ENCODE data around the gene NGLY1.
A peak's percentile ranks its signal among the peaks of the same experiment; 100 is the strongest.

The NGLY1 gene

GRCh38 chr3:25751725-25752124, 31.5 kb downstream of the NGLY1 start:
- H3K9me3 Mint-ChIP-seq, result no peaks in the 10 kb centered on the region
- H3K27ac Mint-ChIP-seq, result no peak overlapping the region
- peaks cover 57 to 77% of the 10 kb centered on the region in 2 donors for H3K36me3 Mint-ChIP-seq

GRCh38 chr3:25751048-25751447, 32.2 kb downstream of the NGLY1 start:
- ATAC-seq (replicated peaks), result no peak
- DNase-seq, result no peak
- Mint-ChIP-seq H3K27me3 (no peaks in the 10 kb centered on the region), H3K9me3 (no peaks in the 10 kb centered on the region), H3K27ac (no peak overlapping the region), H3K36me3 (peaks cover 56 to 77% of the 10 kb centered on the region in 2 donors), H3K4me3 (no peak overlapping the region), H3K4me1 (peaks cover 8 to 18% of the 10 kb centered on the region in 2 donors)

More at GRCh38 chr3:25751725-25752124, 31.5 kb downstream of the NGLY1 start:
- ATAC-seq (replicated peaks) (no peak), DNase-seq (no peak)
- Mint-ChIP-seq H3K27me3 (no peaks in the 10 kb centered on the region), H3K4me1 (peaks cover 10 to 18% of the 10 kb centered on the region in 2 donors), H3K4me3 (no peak overlapping the region)

GRCh38 chr3:25749031-25749581, 34.1 kb downstream of the NGLY1 start:
- Mint-ChIP-seq H3K9me3 (peaks cover 3 to 8% of the 10 kb centered on the region in 2 donors), H3K27ac (no peak overlapping the region), H3K4me3 (no peak overlapping the region), H3K27me3 (no peaks in the 10 kb centered on the region), H3K36me3 (peaks cover 61 to 81% of the 10 kb centered on the region in 2 donors), H3K4me1 (peaks cover 4 to 18% of the 10 kb centered on the region in 2 donors)
- ATAC-seq (replicated peaks) (no peak), DNase-seq (no peak)

GRCh38 chr3:25748189-25748588, 35.1 kb downstream of the NGLY1 start:
- Mint-ChIP-seq H3K4me3 (no peak overlapping the region), H3K27me3 (no peaks in the 10 kb centered on the region), H3K9me3 (peaks cover 3 to 8% of the 10 kb centered on the region in 2 donors), H3K4me1 (peaks cover 7 to 21% of the 10 kb centered on the region in 2 donors), H3K27ac (no peak overlapping the region), H3K36me3 (peaks cover 63 to 80% of the 10 kb centered on the region in 2 donors)
- no peak for DNase-seq
- ATAC-seq (replicated peaks), result no peak

- Mint-ChIP-seq H3K36me3 (peaks cover 60 to 76% of the 10 kb centered on the region in 2 donors), H3K27me3 (no peaks in the 10 kb centered on the region), H3K9me3 (peaks cover 3 to 8% of the 10 kb centered on the region in 2 donors), H3K27ac (no peak overlapping the region), H3K4me1 (peaks cover 8 to 23% of the 10 kb centered on the region in 2 donors), H3K4me3 (no peak overlapping the region)
- DNase-seq, result no peak
- ATAC-seq (replicated peaks), result no peak
These were observed 36.2 kb downstream of the NGLY1 start for GRCh38 chr3:25747033-25747432.

- H3K9me3 Mint-ChIP-seq, result peaks cover 3 to 8% of the 10 kb centered on the region in 2 donors
- no peak overlapping the region for H3K27ac Mint-ChIP-seq
- peaks cover 42 to 63% of the 10 kb centered on the region in 2 donors for H3K36me3 Mint-ChIP-seq
- peaks cover 8 to 18% of the 10 kb centered on the region in 2 donors for H3K4me1 Mint-ChIP-seq
- no peaks in the 10 kb centered on the region for H3K27me3 Mint-ChIP-seq
- ATAC-seq (replicated peaks) (no peak), DNase-seq (no peak)
- H3K4me3 Mint-ChIP-seq, result no peak overlapping the region
These were observed 38.8 kb downstream of the NGLY1 start for GRCh38 chr3:25744470-25744869.

- ATAC-seq (replicated peaks) (no peak), DNase-seq (no peak)
- Mint-ChIP-seq H3K4me3 (no peak overlapping the region), H3K4me1 (peaks cover 0 to 4% of the 10 kb centered on the region in 2 donors), H3K9me3 (no peaks in the 10 kb centered on the region), H3K27ac (no peak overlapping the region), H3K36me3 (peaks cover 25 to 40% of the 10 kb centered on the region in 2 donors), H3K27me3 (no peaks in the 10 kb centered on the region)
These were observed 55.1 kb downstream of the NGLY1 start for GRCh38 chr3:25728101-25728500.

- no peak for ATAC-seq (replicated peaks)
- Mint-ChIP-seq H3K9me3 (no peaks in the 10 kb centered on the region), H3K27me3 (no peaks in the 10 kb centered on the region), H3K27ac (peak overlapping the region; percentile 60), H3K4me1 (peaks cover 0 to 4% of the 10 kb centered on the region in 2 donors), H3K36me3 (peaks cover 26 to 39% of the 10 kb centered on the region in 2 donors), H3K4me3 (no peak overlapping the region)
- DNase-seq, result no peak
These were observed 55.9 kb downstream of the NGLY1 start for GRCh38 chr3:25727316-25727715.

GRCh38 chr3:25725810-25726209, 57.4 kb downstream of the NGLY1 start:
- Mint-ChIP-seq H3K27ac (no peak overlapping the region), H3K36me3 (peaks cover 28 to 47% of the 10 kb centered on the region in 2 donors), H3K9me3 (no peaks in the 10 kb centered on the region), H3K4me3 (no peak overlapping the region), H3K27me3 (no peaks in the 10 kb centered on the region), H3K4me1 (peaks cover 0 to 4% of the 10 kb centered on the region in 2 donors)
- ATAC-seq (replicated peaks) (no peak), DNase-seq (no peak)

GRCh38 chr3:25724948-25725645, 58.1 kb downstream of the NGLY1 start:
- no peaks in the 10 kb centered on the region for H3K9me3 Mint-ChIP-seq
- H3K4me1 Mint-ChIP-seq, result peaks cover 0 to 4% of the 10 kb centered on the region in 2 donors
- peaks cover 28 to 50% of the 10 kb centered on the region in 2 donors for H3K36me3 Mint-ChIP-seq
- H3K27me3 Mint-ChIP-seq, result no peaks in the 10 kb centered on the region
- no peak overlapping the region for H3K4me3 Mint-ChIP-seq
- no peak for ATAC-seq (replicated peaks)
- no peak overlapping the region for H3K27ac Mint-ChIP-seq
- DNase-seq, result no peak

- no peak overlapping the region for H3K27ac Mint-ChIP-seq
- no peaks in the 10 kb centered on the region for H3K4me1 Mint-ChIP-seq
- DNase-seq (no peak), ATAC-seq (replicated peaks) (no peak)
- peaks cover 22 to 44% of the 10 kb centered on the region in 2 donors for H3K36me3 Mint-ChIP-seq
- no peak overlapping the region for H3K4me3 Mint-ChIP-seq
- no peaks in the 10 kb centered on the region for H3K27me3 Mint-ChIP-seq
- H3K9me3 Mint-ChIP-seq, result no peaks in the 10 kb centered on the region
These were observed 59.4 kb downstream of the NGLY1 start for GRCh38 chr3:25723802-25724201.

- no peak for ATAC-seq (replicated peaks)
- Mint-ChIP-seq H3K4me1 (peaks cover 0 to 5% of the 10 kb centered on the region in 2 donors), H3K4me3 (no peak overlapping the region), H3K27me3 (no peaks in the 10 kb centered on the region), H3K27ac (no peak overlapping the region), H3K36me3 (peaks cover 21 to 30% of the 10 kb centered on the region in 2 donors), H3K9me3 (peaks cover 0 to 8% of the 10 kb centered on the region in 2 donors)
- DNase-seq, result no peak
These were observed 63.9 kb downstream of the NGLY1 start for GRCh38 chr3:25719321-25719720.

GRCh38 chr3:25713341-25713985, 69.8 kb downstream of the NGLY1 start:
- Mint-ChIP-seq H3K27me3 (no peaks in the 10 kb centered on the region), H3K27ac (no peak overlapping the region), H3K4me3 (no peak overlapping the region), H3K4me1 (peaks cover 0 to 5% of the 10 kb centered on the region in 2 donors), H3K9me3 (peaks cover 0 to 8% of the 10 kb centered on the region in 2 donors), H3K36me3 (peaks cover 13 to 14% of the 10 kb centered on the region in 2 donors)
- ATAC-seq (replicated peaks) (no peak), DNase-seq (no peak)

- no peaks in the 10 kb centered on the region for H3K36me3 Mint-ChIP-seq
- H3K27ac Mint-ChIP-seq, result no peak overlapping the region
- no peaks in the 10 kb centered on the region for H3K4me1 Mint-ChIP-seq
- H3K4me3 Mint-ChIP-seq, result no peak overlapping the region
- ATAC-seq (replicated peaks) (no peak), DNase-seq (no peak)
- H3K9me3 Mint-ChIP-seq, result no peaks in the 10 kb centered on the region
- H3K27me3 Mint-ChIP-seq, result no peaks in the 10 kb centered on the region
These were observed 72.2 kb downstream of the NGLY1 start for GRCh38 chr3:25711090-25711489.

GRCh38 chr3:25708036-25708435, 75.2 kb downstream of the NGLY1 start:
- H3K4me1 Mint-ChIP-seq, result no peaks in the 10 kb centered on the region
- no peak overlapping the region for H3K4me3 Mint-ChIP-seq
- no peaks in the 10 kb centered on the region for H3K27me3 Mint-ChIP-seq
- no peak for DNase-seq
- no peak overlapping the region for H3K27ac Mint-ChIP-seq
- no peaks in the 10 kb centered on the region for H3K9me3 Mint-ChIP-seq
- ATAC-seq (replicated peaks), result no peak
- H3K36me3 Mint-ChIP-seq, result no peaks in the 10 kb centered on the region
